ENCODE measurements around the gene SLC8A2.

GRCh38 chr19:47436712-47437401, 34.8 kb downstream of the SLC8A2 start:
- TF ChIP-seq ZNF274 (IDR thresholded peaks at IDR 0.05; ENCODE audit: low read depth, low read length) (no peak), SUZ12 (IDR thresholded peaks at IDR 0.05; ENCODE audit: extremely low read depth, insufficient read depth, insufficient read length) (no peak)

Measured in NT2/D1 (cell line).